HG03139 (cell line): ENCODE measurements around the gene LYRM7.
"Not testable (repeated sequence)": the region's sequence is repeated elsewhere in the genome, so short reads cannot be mapped to it uniquely, and the experiment has no call there.

ENCODE experiments used
- ATAC-seq: cut with Tn5 transposase; IDR thresholded peaks from one replicate; pipeline ENCODE4 v1.9.1; 2021; ENCODE audit not compliant: unreplicated experiment

LYRM7 gene

DNA sequence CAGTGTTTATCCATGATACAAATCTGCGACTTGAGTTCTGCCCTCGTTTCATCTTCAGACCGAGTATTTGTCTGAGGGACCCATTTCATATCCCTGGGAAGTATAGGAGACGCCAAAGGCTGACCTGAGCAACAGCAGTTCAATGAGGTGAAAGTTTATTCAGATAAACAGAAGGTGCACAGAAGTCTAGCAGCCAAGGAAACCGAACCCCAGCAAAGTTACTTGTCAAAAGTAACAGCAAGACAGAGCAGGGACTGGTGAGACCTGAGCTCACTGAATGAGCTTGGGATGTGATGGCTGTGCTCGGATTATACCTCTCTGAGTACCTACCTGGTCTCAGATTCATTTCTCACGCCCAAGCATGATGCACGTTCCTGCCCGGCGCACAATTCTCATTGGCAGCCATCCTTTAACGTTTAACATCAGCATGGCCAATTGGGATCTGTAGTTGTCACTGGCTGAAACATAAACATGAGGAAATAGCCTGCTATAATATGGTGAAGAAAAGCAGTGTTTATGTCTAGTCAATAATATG, 599 bp downstream of the LYRM7 start:
- ATAC-seq, result no peak

DNA sequence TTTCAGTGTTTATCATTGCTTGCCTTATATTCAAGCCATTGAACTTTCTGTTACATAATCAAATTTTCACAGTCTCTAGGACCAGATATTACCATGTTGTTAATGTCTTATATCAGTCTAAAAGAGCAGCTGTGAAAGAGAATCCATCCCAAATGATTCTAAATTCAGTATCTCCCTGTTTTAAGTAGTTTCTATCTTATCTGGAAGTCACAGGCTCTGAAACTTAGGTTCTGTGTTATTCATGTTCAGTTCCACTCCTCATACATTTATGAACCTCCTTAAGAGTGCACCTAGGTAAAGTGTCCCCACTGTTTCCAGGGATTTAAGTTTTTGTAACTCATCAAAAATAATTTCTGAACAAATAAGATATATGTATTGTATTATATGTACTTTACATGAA, 9.7 kb downstream of the LYRM7 start:
- no peak for ATAC-seq

DNA sequence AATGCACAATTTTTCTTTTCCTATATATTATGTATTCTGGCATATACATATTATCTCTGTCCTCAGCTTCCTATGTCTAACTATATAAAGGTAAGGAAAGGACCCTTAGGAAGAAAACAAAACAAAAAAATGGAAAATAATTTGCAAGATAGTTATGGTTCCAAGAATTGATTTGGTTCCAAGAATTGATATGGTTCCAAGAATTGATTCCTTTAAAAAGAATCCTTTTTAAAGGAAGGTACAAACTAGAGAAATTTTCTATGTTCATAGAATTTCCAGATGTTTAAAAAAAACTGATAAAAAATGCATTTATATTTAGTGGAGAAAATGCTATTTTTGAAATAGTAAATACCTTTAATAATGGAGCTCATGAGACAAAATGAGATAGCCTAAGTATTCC, 12.1 kb downstream of the LYRM7 start:
- ATAC-seq, result no peak

DNA sequence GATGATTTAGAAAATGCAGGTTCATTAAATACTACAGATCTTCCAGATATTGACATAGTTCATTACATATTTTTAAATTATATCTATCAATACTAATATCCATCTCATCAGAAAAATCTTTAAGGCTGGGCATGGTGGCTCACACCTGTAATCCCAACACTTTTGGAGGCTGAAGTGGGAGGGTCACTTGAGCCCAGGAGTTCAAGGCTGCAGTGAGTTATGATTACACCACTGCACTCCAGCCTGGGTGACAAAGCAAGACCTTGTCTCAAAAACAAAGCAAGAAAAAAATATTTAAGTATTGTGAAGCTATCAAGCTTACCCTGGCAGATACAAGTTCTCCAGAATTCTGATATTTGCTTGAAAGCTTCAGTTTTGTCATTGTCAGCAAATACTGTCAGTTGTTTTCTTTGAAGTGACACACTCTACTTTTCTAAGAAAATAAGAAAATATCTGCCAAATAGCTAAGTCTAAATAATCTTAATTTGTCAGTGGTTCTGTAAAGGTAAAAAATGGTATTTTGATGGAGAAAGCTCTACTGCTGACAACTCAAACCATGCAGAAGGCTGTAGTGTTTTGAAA, 14.9 kb downstream of the LYRM7 start:
- no peak for ATAC-seq

DNA sequence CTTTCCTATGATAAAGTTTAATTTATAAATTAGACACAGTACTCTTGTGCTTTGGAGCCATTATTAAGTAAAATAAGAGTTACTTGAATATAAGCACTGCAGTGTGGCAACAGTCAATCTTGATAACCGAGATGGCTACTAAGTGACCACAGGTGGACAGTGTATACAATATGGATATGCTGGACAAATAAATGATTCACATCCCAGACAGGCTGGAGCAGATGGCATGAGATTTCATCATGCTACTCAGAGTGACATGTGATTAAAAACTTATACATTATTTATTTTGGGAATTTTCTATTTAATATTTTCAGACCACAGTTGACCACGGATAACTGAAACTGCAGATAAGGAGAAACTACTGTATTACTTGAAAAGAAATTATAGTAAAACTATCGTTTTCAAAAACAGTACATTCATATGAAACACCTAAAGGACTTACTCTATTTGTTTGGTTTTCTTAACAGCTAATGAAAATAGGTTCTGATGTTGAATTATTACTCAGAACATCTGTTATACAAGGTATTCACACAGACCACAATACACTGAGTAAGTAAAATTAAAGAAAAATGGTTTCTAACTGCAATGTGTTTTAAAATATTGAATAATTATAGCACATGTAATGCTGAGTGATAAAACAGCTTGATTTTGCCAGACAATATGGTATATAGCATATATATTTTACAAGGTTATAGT, 16.0 kb downstream of the LYRM7 start:
- no peak for ATAC-seq

DNA sequence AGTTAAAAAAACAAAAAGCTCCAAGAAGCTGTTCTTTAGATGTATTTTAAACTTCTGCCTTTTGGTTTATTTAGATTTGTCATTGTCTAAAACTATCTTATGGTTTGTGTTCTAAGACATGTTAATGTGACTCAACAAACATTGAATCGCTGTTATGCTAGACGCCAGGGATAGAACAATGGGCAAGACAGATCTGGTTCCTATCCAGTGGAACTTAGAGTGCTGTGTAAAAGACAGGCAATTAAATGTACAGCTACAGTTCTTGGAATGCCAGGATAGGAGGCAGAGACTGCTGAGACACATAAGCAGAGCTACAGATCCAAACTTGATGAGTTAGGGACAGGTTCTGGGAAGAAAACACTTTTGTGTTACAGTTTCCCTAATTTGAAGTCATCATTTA, 22.4 kb downstream of the LYRM7 start:
- ATAC-seq, result no peak

DNA sequence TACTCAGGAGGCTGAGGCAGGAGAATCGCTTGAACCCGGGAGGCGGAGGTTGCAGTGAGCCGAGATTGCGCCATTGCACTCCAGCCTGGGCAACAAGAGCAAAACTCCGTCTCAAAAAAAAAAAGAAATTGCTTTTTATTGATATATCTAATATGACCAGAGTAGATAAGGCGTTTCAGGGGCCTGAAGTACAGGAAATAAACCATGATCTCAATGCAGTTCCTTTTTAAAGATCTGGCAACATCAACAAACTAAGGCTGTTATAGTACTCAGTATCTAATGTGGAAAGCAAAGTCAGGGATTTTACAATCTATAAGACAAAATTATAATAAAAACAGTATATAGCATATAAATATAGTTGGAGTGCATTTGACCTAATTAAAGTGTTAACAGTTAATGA, 23.2 kb downstream of the LYRM7 start:
- ATAC-seq, result not testable (repeated sequence)

DNA sequence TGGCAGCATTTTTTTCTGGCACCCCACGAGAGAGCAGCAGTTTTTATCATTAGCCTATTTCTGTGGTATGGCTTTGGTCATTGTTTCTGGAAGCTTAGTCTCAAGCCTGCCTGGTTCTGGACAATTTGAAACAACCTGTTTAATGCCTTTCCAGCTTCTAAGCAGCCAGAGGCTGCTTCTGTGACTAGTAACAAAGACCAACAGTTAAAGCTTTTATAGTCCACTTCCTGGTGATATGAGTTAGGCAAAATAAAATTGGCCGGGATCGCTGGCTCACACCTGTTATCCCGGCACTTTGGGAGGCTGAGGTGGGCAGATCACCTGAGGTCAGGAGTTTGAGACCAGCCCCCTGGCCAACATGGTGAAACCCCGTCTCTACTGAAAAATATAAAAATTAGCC, 24.0 kb downstream of the LYRM7 start:
- ATAC-seq, result no peak

DNA sequence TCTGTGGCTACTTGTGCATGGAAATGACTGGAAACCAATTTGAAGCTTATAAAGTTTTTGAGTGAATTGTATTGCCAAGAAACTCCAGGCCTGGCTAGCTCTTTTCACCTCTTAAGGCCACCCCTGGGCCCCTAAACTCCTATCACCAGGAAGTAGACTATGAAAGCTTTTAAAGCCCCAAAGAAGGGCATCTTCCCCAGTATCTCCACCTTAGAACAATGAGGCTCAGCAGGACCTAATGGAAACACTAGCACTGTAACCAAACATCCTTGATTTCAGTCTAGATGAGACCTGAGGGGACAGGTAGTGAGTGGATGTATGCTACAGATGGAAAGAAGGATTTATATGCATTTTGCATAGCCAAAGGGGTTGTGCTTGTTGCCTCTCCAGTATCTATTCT, 25.0 kb downstream of the LYRM7 start:
- ATAC-seq, result no peak

DNA sequence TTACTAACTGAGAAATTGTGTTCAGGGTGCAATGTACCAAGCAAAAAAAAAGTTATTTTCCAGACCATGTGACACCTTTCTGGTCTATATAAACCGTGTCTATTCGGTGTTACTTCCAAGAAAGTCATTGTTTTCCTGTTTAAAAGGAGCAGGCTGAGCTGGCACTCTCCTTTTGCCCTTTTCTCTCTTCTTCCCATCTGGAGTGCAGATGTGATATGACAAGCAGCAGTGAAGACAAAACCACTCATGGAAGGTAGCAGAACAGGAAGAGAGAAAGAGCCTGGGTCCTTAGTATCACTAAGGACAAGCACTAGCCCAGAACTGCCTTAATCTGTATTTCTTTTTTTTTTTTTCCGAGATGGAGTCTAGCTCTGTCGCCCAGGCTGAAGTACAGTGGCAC, 25.6 kb downstream of the LYRM7 start:
- ATAC-seq, result no peak

DNA sequence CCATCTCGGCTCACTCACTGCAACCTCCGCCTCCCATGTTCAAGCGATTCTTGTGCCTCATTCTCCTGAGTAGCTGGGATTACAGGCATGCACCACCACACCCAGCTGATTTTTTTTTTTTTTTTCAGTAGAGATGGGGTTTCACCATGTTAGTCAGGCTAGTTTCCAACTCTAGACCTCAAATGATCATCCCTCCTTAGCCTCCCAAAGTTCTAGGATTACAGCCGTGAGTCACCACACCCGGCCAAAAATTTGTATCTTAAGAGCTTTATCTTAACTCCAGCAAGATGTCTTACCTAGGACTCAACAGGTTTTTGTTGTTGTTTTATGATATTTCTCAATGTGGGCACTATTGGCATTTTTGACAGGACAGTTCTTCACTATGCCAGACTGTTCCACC, 27.9 kb downstream of the LYRM7 start:
- no peak for ATAC-seq

DNA sequence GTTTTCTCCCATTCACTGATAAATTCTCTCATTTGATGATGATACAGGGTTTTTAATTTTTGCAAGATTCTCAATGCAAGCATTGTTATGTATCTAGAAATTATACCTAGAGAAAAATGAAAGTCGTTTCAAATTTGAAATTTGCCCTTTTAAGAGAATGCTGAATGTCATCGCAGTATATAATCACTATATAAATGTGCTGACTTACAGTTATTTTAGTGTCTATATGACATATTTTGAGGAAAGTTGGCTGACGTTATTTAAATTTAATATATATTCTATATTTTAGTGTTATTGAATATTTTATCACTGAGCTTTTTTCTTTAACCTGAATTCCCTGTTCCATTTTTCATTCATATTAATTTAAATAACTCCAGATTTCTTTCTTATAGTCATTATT, 29.8 kb downstream of the LYRM7 start:
- no peak for ATAC-seq

DNA sequence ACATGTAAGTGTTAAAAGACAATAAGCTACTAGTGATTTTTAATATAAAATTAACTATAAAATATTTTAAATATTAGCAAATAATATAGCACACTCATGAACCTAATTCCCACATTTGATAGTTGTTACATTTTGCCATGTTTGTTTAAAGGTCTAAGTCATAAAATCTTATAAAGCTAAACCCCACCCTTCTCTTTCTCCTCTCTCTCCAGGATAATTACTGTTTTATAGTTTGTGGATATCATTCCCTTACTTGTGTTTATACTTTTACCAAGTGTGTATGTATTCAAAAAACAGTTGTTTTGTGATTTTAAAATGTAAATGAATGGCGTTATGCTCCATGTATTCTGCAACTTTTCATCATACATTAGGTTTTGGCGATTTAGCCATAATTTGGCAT, 34.2 kb downstream of the LYRM7 start:
- no peak for ATAC-seq

DNA sequence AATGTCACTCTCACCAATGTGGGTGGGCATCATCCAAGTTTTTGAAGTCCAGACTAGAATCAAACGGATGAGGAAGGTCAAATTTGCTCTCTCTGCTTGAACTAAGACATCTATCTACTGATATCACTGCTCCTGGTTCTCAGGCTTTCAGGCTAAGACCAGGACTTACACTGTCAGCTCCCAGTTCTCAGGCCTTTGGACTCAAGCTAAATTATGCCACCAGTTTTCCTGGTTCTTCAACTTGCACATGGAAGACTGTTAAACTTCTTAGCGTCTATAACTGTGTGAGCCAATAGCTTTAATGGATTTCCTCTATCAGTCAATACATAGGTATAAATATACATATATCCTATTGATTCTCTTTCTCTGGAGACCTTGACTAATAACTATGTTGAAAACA, 35.3 kb downstream of the LYRM7 start:
- ATAC-seq, result no peak

DNA sequence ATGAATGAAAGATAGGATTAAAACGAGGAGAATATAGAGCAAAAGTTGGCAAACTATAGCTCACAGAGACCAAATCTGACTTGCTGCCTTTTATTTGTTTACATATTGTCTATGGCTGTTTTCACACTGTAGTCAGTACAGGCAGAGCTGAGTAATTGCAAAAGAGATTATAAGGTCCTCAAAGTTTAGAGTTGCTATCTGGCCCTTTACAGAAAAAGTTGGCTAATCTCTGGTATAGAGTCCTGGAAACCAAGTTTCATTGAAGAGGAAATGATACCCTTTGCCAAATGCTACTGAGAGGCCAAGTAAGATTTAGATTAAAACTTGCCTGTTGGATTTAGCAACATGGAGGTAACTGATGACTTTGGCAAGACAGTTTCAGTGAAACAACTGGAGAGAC, 36.0 kb downstream of the LYRM7 start:
- no peak for ATAC-seq

DNA sequence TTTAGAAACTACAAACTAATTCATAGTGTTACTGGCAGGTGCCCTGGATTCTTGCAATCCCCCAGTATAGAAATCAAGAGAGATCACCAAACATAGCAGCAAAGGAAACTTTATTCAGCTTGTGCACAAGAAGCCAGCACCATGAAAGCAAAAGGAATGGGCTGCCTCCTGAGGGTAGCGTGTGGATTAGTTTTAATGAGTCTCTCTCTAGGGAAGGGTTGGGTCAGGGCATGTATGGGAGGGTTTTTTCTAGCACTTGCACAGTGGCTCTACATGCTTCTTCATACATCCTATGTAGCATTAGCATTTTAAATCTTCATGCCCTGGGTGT, 38.4 kb downstream of the LYRM7 start:
- ATAC-seq, result no peak

DNA sequence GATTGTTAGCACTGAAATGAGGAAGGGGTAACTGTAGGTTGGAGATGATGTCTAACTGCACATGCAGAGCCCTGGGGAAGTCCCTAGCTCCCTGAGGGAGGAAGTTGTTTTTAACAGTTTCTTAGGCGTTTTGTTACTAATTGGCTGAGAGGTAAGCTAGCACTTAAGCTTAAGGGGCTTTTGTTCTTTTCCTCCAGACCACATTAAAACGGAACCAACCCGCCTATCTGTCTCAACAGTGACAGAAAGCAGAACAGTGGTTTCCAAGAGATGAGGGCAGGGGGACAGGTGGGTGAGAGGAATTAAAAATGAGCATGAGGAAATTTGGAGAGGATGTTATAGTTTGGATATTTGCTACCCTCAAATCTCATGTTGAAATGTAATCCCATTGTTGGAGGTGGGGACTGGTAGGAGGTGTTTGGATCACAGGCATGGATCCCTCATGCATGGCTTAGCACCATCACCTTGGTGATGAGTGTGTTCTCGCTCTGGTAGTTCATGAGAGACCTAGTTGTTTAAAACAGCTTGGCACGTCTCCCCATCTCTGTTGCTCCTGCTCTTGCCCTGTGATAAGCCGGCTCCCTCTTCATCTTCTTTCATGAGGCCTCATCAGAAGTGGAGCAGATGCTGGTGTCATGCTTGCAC, 38.9 kb downstream of the LYRM7 start:
- ATAC-seq, result peak; percentile 82

DNA sequence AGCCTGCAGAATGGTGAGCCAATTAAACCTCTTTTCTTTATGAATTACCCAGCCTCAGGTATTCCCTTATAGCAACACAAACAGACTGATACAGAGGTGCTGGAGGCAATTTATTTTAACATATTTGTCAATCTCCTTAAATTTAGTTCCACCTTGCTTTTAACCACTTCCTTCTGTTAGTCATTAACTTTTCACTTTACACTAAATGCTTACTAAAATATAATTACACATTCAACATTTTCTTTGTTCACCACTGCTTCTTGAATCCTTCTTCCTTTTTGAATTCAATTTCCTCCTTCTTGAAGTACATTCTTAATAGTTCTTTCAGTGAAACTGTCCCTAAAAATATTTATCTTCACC, 39.4 kb downstream of the LYRM7 start:
- ATAC-seq, result no peak

DNA sequence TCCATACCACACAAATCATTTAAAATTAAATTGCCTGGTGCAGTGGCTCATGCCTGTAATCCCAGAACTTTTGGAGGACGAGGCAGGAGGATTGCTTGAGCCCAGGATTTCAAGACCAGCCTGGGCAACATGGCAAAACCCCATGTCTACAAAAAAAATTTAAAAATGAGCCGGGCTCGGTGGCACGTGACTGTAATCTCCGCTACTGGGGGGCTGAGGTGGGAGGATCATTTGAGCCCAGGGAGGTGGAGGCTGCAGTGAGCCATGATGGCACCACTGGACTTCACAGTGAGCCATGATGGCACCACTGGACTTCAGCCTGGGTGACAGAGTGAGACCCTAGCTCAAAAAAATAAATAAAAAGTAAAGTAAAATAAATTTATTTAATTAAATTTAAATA, 40.9 kb downstream of the LYRM7 start:
- no peak for ATAC-seq

DNA sequence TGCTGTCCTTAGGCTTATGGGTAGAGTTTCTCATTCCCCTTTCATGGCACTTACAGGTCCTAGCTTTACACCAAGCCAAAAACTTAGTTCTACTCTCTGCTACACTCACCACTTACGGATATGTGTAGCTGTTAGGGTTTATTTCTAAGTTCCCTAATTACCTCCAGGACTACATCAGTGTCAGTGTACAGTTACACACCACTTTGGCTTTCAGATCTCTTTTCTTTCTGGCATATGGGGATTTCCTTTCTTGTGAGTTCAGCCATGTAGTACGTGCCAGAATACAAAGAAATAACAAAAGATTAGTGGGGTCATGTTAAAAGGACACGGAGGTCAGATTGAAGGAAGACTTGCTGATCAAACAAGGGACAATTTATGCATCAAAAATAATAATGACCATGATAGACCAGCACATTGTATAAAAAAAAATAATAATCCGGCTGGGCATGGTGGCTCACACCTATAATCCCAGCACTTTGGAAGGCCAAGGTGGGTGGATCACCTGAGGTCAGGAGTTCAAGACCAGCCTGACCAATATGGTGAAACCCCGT, 41.8 kb downstream of the LYRM7 start:
- no peak for ATAC-seq

DNA sequence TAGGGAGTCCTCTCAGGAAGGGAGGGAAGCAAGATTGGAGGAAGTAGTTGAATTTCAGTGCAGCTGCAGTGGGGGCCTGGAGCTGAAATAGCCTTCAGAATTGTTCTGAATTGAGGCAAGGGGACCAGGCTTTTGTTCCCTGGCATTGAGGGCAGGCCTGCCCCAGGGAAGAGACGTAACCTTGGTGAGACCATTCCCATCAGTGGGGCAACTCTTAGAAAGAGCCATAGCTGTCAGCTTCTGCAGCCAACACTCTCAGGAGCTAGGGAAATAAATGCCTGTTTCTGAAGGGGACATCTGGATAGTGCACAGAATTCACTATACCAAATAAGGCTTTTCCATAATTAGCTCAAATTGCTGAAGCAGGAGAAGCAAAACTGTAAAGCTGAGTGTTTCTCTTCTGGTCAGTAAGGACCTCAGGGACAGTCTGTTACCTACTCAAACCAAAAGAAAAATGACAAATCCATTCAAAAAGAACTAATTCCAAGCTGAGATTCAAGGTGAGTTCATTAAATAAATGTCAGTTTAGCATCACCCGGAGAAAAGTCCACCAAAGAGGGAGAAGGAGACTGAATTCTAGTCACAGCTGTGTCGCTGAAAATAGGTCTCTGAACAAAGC, 44.0 kb downstream of the LYRM7 start:
- no peak for ATAC-seq

DNA sequence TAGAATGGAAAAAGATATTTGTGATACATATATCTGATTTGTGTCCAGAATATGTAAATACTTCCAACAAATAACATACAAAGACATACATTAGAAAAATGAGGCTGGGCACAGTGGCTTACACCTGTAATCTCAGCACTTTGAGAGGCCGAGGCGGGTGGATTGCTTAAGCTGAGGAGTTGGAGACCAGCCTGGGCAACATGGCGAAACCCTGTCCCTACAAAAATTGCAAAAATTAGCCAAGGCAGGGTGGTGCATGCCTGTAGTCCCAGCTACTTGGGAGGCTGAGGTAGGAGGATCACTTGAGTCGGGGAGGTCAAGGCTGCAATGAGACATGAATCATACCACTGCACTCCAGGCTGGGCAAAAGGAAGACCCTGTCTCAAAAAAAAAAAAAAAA, 47.0 kb downstream of the LYRM7 start:
- ATAC-seq, result no peak
